Endothelial cell of umbilical vein (primary cell): Measurements from ENCODE around the gene SH3D19. TPM values are rescaled to one million over a fixed set of nuclear protein-coding genes. Genes with fewer than 3 reads are reported as not detected.

Experiments
- BruUV-seq: library from RNA; stranded (reverse); fragments of 400-500 nt; replicated peaks from 2 replicates; lab custom pipeline; 2021; lab: Mats Ljungman, UMichigan
- CTCF ChIA-PET: fragments of 300-600, 350-600 bp; sonication (Branson Sonifier 250); formaldehyde crosslinking; loops from one replicate; lab custom pipeline; 2021; ENCODE audit warnings: antibody characterized with exemption, inconsistent platforms; lab: Charles Lee
- POLR2A ChIA-PET: fragments of 300-600, 350-600 bp; sonication (Branson Sonifier 250); formaldehyde crosslinking; loops from one replicate; lab custom pipeline; 2021; ENCODE audit warnings: antibody characterized with exemption, inconsistent platforms; lab: Charles Lee
- DNase-seq: peaks from one replicate; pipeline ENCODE4 v3.0.0-alpha.2; 2011; ENCODE audit warnings: low read depth, low spot score
- FAIRE-seq: peaks from 2 replicates; lab custom pipeline; 2011; peaks lifted over from hg19 to GRCh38; lab: Jason Lieb, UNC
- H2AFZ ChIP-seq: 2 replicates; pipeline ENCODE4 v1.6.0; 2012; ENCODE audit warnings: low read depth, low read length, control low read depth, inconsistent platforms
- H3K27ac ChIP-seq: 2 replicates; pipeline ENCODE4 v1.5.1; 2011; ENCODE audit warnings: low read depth, mild to moderate bottlenecking, control low read depth, low read length, moderate library complexity; ENCODE audit not compliant: insufficient read depth
- H3K27me3 ChIP-seq, 2 experiments: 2 replicates each; pipeline versions ENCODE4 v1.6.0 to v1.6.1; 2011; ENCODE audit warnings: low read length in 2 of 2, mixed read lengths in 1 of 2; ENCODE audit not compliant: control insufficient read depth in 2 of 2, insufficient read depth in 2 of 2
- H3K36me3 ChIP-seq, 2 experiments: 2 replicates in 1 of 2; 3 replicates in 1 of 2; pipeline ENCODE4 v1.5.1; 2011; ENCODE audit warnings: low read length in 2 of 2, mild to moderate bottlenecking in 1 of 2, moderate library complexity in 1 of 2; ENCODE audit not compliant: control insufficient read depth in 2 of 2, insufficient read depth in 2 of 2; ENCODE audit errors: extremely low read depth in 1 of 2
- H3K4me1 ChIP-seq: 3 replicates; pipeline ENCODE4 v1.5.1; 2011; ENCODE audit warnings: mild to moderate bottlenecking, low read length; ENCODE audit not compliant: control insufficient read depth, insufficient read depth; ENCODE audit errors: extremely low read depth
- H3K4me2 ChIP-seq: 2 replicates; pipeline ENCODE4 v1.6.1; 2011; ENCODE audit warnings: low read length, control low read depth, mixed read lengths; ENCODE audit not compliant: insufficient read depth
- H3K4me3 ChIP-seq, 3 experiments: fragments of 200-600 bp in 1 of 3; sonication (generic), shearing (Covaris generic) in 1 of 3; replicated peaks in 1 of 3; 2 replicates each; pipeline ENCODE4 v1.5.1; 2011 to 2016; ENCODE audit warnings: control low read depth in 3 of 3, low read length in 3 of 3, mild to moderate bottlenecking in 2 of 3, inconsistent platforms in 1 of 3, low read depth in 1 of 3, moderate library complexity in 1 of 3; ENCODE audit not compliant: insufficient read depth in 1 of 3
- H3K79me2 ChIP-seq: 2 replicates; pipeline ENCODE4 v1.6.0; 2012; ENCODE audit warnings: low read length, inconsistent platforms; ENCODE audit not compliant: control insufficient read depth, insufficient read depth
- H3K9ac ChIP-seq: replicated peaks from 2 replicates; pipeline ENCODE3; 2011; ENCODE audit warnings: low read length, control low read depth; ENCODE audit not compliant: insufficient read depth; ENCODE audit errors: extremely low read depth
- H3K9me1 ChIP-seq: replicated peaks from 3 replicates; pipeline ENCODE4 v1.6.0; 2011; ENCODE audit warnings: mild to moderate bottlenecking, low read length; ENCODE audit not compliant: control insufficient read depth, insufficient read depth; ENCODE audit errors: extremely low read depth
- H3K9me3 ChIP-seq: replicated peaks from 2 replicates; pipeline ENCODE4 v1.5.1; 2012; ENCODE audit warnings: low read length, inconsistent platforms; ENCODE audit not compliant: control insufficient read depth, insufficient read depth
- H4K20me1 ChIP-seq: replicated peaks from 2 replicates; pipeline ENCODE3; 2011; ENCODE audit warnings: mild to moderate bottlenecking, low read length; ENCODE audit not compliant: control insufficient read depth, insufficient read depth; ENCODE audit errors: extremely low read depth
- CTCF ChIP-seq, 2 donors: IDR thresholded peaks; 1 replicate in 1 of 2; 2 replicates in 1 of 2; pipeline ENCODE4 v1.5.1; 2011; ENCODE audit warnings: low read length in 2 of 2, mild to moderate bottlenecking in 2 of 2, moderate library complexity in 2 of 2, control low read depth in 1 of 2, inconsistent platforms in 1 of 2, low read depth in 1 of 2; ENCODE audit not compliant: insufficient read depth in 1 of 2; ENCODE audit errors: extremely low read depth in 1 of 2
- EZH2 ChIP-seq: IDR thresholded peaks from 2 replicates; pipeline ENCODE4 v1.6.1; 2012; ENCODE audit warnings: borderline replicate concordance, low read depth, mild to moderate bottlenecking, moderate library complexity, low read length, inconsistent platforms; ENCODE audit not compliant: severe bottlenecking
- FOS ChIP-seq: IDR thresholded peaks from 2 replicates; pipeline ENCODE4 v1.6.1; 2011; ENCODE audit warnings: mild to moderate bottlenecking, low read length, moderate library complexity, borderline replicate concordance; ENCODE audit not compliant: insufficient read depth
- GATA2 ChIP-seq: IDR thresholded peaks from 2 replicates; pipeline ENCODE4 v1.7.0; 2011; ENCODE audit warnings: low read depth, mild to moderate bottlenecking, moderate library complexity, mixed read lengths, low read length; ENCODE audit not compliant: insufficient read length, insufficient read depth
- JUN ChIP-seq: IDR thresholded peaks from 2 replicates; pipeline ENCODE4 v1.6.1; 2011; ENCODE audit warnings: borderline replicate concordance, low read depth; ENCODE audit not compliant: insufficient read length, insufficient read depth
- MAX ChIP-seq: IDR thresholded peaks from 2 replicates; pipeline ENCODE4 v1.6.1; 2011; ENCODE audit not compliant: insufficient read depth, insufficient read length
- MYC ChIP-seq: IDR thresholded peaks from one replicate; pipeline ENCODE4 v1.6.1; 2011; ENCODE audit warnings: mild to moderate bottlenecking, low read depth, low read length
- POLR2A ChIP-seq: IDR thresholded peaks from 2 replicates; pipeline ENCODE4 v1.6.1; 2012; ENCODE audit warnings: low read depth, mild to moderate bottlenecking, control low read depth, low read length
- POLR2AphosphoS5 ChIP-seq: IDR thresholded peaks from 2 replicates; pipeline ENCODE4 v1.6.1; 2012; ENCODE audit warnings: low read depth, mild to moderate bottlenecking, control low read depth, low read length, moderate library complexity; ENCODE audit not compliant: insufficient read depth
- dilution Hi-C: fragments of 300-500 bp; cut with MboI; formaldehyde crosslinking; loops from one replicate; pipeline ENCODE4 v1.15.0; 2019; ENCODE audit warnings: low sequenced_read_pairs; ENCODE audit not compliant: extremely low pct_ligation_motif_present
- intact Hi-C: fragments of 100-400 bp; cut with micrococcal nuclease; formaldehyde crosslinking; loops from one replicate; pipeline ENCODE4 v1.10.0; 2022
- polyA plus RNA-seq, 4 experiments: library from polyadenylated mRNA; depleted of rRNA in 3 of 4; stranded (reverse) in 3 of 4; unstranded in 1 of 4; fragments of >200 nt; gene quantifications; 2 replicates each; pipeline versions ENCODE4 v1.2.1 to v1.2.3, GENCODE V29; 2011 to 2012; ENCODE audit warnings: missing spikeins in 1 of 4
- total RNA-seq: library from RNA; stranded (reverse); gene quantifications from 2 replicates; pipeline ENCODE4 v1.2.3, GENCODE V29; 2021

The SH3D19 gene
- total and polyA plus RNA-seq, 2 donors (not counting 3 experiments of a cell fraction or from before 2014, with no cell fraction given), result 37.5 to 92.8 TPM

GRCh38 chr4:151095142-151095541 is 230.3 kb downstream of the SH3D19 start:
- no peaks in the 10 kb centered on the region for H4K20me1 ChIP-seq
- DNase-seq, result no peak
- CTCF ChIA-PET, result no interaction called here
- H3K9me1 ChIP-seq, result no peaks in the 10 kb centered on the region
- POLR2A ChIA-PET, result no interaction called here
- FAIRE-seq, result peak; percentile 58
- no peak overlapping the region for H3K27ac ChIP-seq
- no peak overlapping the region for H3K4me2 ChIP-seq
- dilution Hi-C loops, result no loop called here
- no peak overlapping the region for H2AFZ ChIP-seq
- no peaks in the 10 kb centered on the region for H3K9me3 ChIP-seq
- peaks cover 7% of the 10 kb centered on the region for H3K79me2 ChIP-seq
- no TSS peak for BruUV-seq
- no peak overlapping the region for H3K4me3 ChIP-seq
- no peaks in the 10 kb centered on the region for H3K36me3 ChIP-seq
- H3K9ac ChIP-seq, result no peak overlapping the region
- intact Hi-C loops, result loop anchor here (5.0 kb wide), 1 partner anchor 322 kb away; no protein-coding TSS in a partner anchor
- TF ChIP-seq MAX, result no peak
- no peak for TF ChIP-seq MYC
- TF ChIP-seq POLR2A, result no peak
- TF ChIP-seq POLR2AphosphoS5, result no peak
- TF ChIP-seq JUN, result no peak
- no peak for TF ChIP-seq FOS
- TF ChIP-seq GATA2, result no peak
- TF ChIP-seq EZH2, result no peak
- TF ChIP-seq CTCF (IDR thresholded peaks at IDR 0.05; ENCODE audit: extremely low read depth in 1 of 2, insufficient read depth in 1 of 2, low read depth in 1 of 2, low read length in 2 of 2), result no peak
- peaks cover 4% of the 10 kb centered on the region for H3K4me1 ChIP-seq
- H3K27me3 ChIP-seq, result no peaks in the 10 kb centered on the region
